Motor neuron (in vitro differentiated cells): ENCODE results near the gene PRAMEF15. TPM values are rescaled to one million over a fixed set of nuclear protein-coding genes. Genes with fewer than 3 reads are reported as not detected.
A peak's percentile ranks its signal among the peaks of the same experiment; 100 is the strongest.
"Not testable (repeated sequence)": the region's sequence is repeated elsewhere in the genome, so short reads cannot be mapped to it uniquely, and the experiment has no call there.

Source experiments
- ATAC-seq, 8 experiments: fragments of 200-7000 bp; cut with Tn5 transposase; replicated peaks in 6 of 8; 2 replicates each; pipeline ENCODE4 v1.8.0; 2021; ENCODE audit warnings: mild to moderate bottlenecking in 8 of 8, moderate library complexity in 8 of 8
- H3K27ac ChIP-seq, 2 donors: fragments of 250-450 bp; sonication (Bioruptor Pico); 2 replicates each; pipeline ENCODE4 v1.9.0; 2021; ENCODE audit warnings: antibody characterized with exemption in 2 of 2, mild to moderate bottlenecking in 2 of 2, moderate library complexity in 1 of 2
- H3K4me1 ChIP-seq, 2 donors: fragments of 250-450 bp; sonication (Bioruptor Pico); replicated peaks in 1 of 2; 2 replicates each; pipeline ENCODE4 v1.6.1; 2021; ENCODE audit warnings: antibody characterized with exemption in 2 of 2, mild to moderate bottlenecking in 2 of 2, moderate library complexity in 1 of 2
- H3K4me3 ChIP-seq, 5 donors: fragments of 250-450 bp; sonication (Bioruptor Pico); 2 replicates each; pipeline ENCODE4 v1.9.0; 2021; ENCODE audit warnings: antibody characterized with exemption in 5 of 5, mild to moderate bottlenecking in 5 of 5, moderate library complexity in 4 of 5
- WGBS, 10 experiments: fragments of 450-650 bp; shearing (Covaris generic); methylation state at CpG; one replicate each; pipeline ENCODE4 v1.0.0; 2022; 5-methylcytosine and 5-hydroxymethylcytosine counted together
- in situ Hi-C, 9 experiments: fragments of 400-800 bp; cut with MboI; loops; one replicate each; pipeline ENCODE4 v1.15.0; 2021; ENCODE audit warnings: low sequenced_read_pairs in 9 of 9, low pct_unique_long_range_greater_than_20kb in 2 of 9; ENCODE audit not compliant: unreplicated experiment in 9 of 9
- total RNA-seq, 8 experiments: library from RNA; unstranded; fragments of 300-600 nt; gene quantifications; 2 replicates each; pipeline versions ENCODE4 v1.2.3 to v1.2.4, GENCODE V29; 2022

Gene PRAMEF15
- under 1 TPM in 2 of 8 experiments, not detected in 6; 0.13 to 0.19 TPM for total RNA-seq

GRCh38 chr1:13315281-13315680 is at the start of gene PRAMEF15:
Gene PRAMEF15 (plus strand): TSS chr1:13315581. CDS start chr1:13318408, 2,827 bp downstream.
- H3K27ac ChIP-seq, H3K4me1 ChIP-seq, ATAC-seq, H3K4me3 ChIP-seq, in situ Hi-C loops: not testable (repeated sequence)
- WGBS, 10 experiments: 0% methylated on average over 1 of the region's 4 CpGs; no CpG with 5 or more reads in 9 of the 10 experiments

GRCh38 chr1:13277016-13277415 is 38.4 kb upstream of the PRAMEF15 start:
- ATAC-seq: peak in 1 of 8 experiments; percentile 54
- WGBS, 10 experiments: no CpG with 5 or more reads among the region's 6 CpGs
- in situ Hi-C loops, H3K4me3 ChIP-seq, H3K4me1 ChIP-seq, H3K27ac ChIP-seq: not testable (repeated sequence)

GRCh38 chr1:13279617-13280016 is 35.8 kb upstream of the PRAMEF15 start:
- 0% methylated on average over 1 of the region's 3 CpGs; no CpG with 5 or more reads in 9 of the 10 experiments for WGBS, 10 experiments
- ATAC-seq: peak in 2 of 8 experiments; percentile 25 to 29
- H3K4me1 ChIP-seq, H3K4me3 ChIP-seq, in situ Hi-C loops, H3K27ac ChIP-seq: not testable (repeated sequence)

GRCh38 chr1:13285037-13285436 is 30.3 kb upstream of the PRAMEF15 start, which contains the start of gene PRAMEF8:
Gene PRAMEF8 (minus strand): TSS chr1:13285137. CDS start chr1:13284091, 1,046 bp downstream.
- H3K4me3 ChIP-seq, H3K27ac ChIP-seq, H3K4me1 ChIP-seq, ATAC-seq, in situ Hi-C loops: not testable (repeated sequence)
- no CpG with 5 or more reads among the region's 1 CpG for WGBS, 10 experiments

- H3K27ac ChIP-seq, ATAC-seq, in situ Hi-C loops, H3K4me1 ChIP-seq, H3K4me3 ChIP-seq: not testable (repeated sequence)
- WGBS, 10 experiments: no CpG with 5 or more reads among the region's 3 CpGs
Observed at GRCh38 chr1:13289030-13289429, 26.4 kb upstream of the PRAMEF15 start.

GRCh38 chr1:13297216-13297931 is 18.0 kb upstream of the PRAMEF15 start:
- ATAC-seq, H3K4me3 ChIP-seq, H3K27ac ChIP-seq, H3K4me1 ChIP-seq, in situ Hi-C loops: not testable (repeated sequence)
- WGBS, 10 experiments: no CpG with 5 or more reads among the region's 5 CpGs

GRCh38 chr1:13298699-13299098 is 16.7 kb upstream of the PRAMEF15 start:
- H3K4me3 ChIP-seq, in situ Hi-C loops, ATAC-seq, H3K27ac ChIP-seq, H3K4me1 ChIP-seq: not testable (repeated sequence)
- WGBS, 10 experiments: no CpG with 5 or more reads among the region's 27 CpGs

- H3K27ac ChIP-seq, ATAC-seq, in situ Hi-C loops, H3K4me3 ChIP-seq, H3K4me1 ChIP-seq: not testable (repeated sequence)
Observed at GRCh38 chr1:13302197-13302596, 13.2 kb upstream of the PRAMEF15 start.

- H3K4me3 ChIP-seq, ATAC-seq, H3K27ac ChIP-seq, in situ Hi-C loops, H3K4me1 ChIP-seq: not testable (repeated sequence)
- WGBS, 10 experiments: no CpG with 5 or more reads among the region's 1 CpG
Observed at GRCh38 chr1:13303239-13303638, 12.1 kb upstream of the PRAMEF15 start, which contains the start of gene PRAMEF33. Gene PRAMEF33 (plus strand): TSS chr1:13303539. CDS start chr1:13305955, 2,416 bp downstream.

GRCh38 chr1:13342496-13342895 is 27.1 kb downstream of the PRAMEF15 start:
- not testable (repeated sequence) for ATAC-seq

GRCh38 chr1:13347034-13347433 is 31.7 kb downstream of the PRAMEF15 start, which contains the start of gene PRAMEF14:
Gene PRAMEF14 (minus strand): TSS chr1:13347134. CDS start chr1:13345314, 1,820 bp downstream.
- H3K27ac ChIP-seq, H3K4me3 ChIP-seq, H3K4me1 ChIP-seq, in situ Hi-C loops, ATAC-seq: not testable (repeated sequence)
- WGBS, 10 experiments: no CpG with 5 or more reads among the region's 7 CpGs

More at GRCh38 chr1:13342496-13342895, 27.1 kb downstream of the PRAMEF15 start:
- H3K4me1 ChIP-seq, in situ Hi-C loops, H3K27ac ChIP-seq, H3K4me3 ChIP-seq: not testable (repeated sequence)
- WGBS, 10 experiments: 20% methylated on average over 1 of the region's 8 CpGs; no CpG with 5 or more reads in 9 of the 10 experiments

GRCh38 chr1:13353476-13353875 is 38.1 kb downstream of the PRAMEF15 start:
- WGBS, 10 experiments: 40 to 80% methylated on average over 2 of the region's 8 CpGs; no CpG with 5 or more reads in 8 of the 10 experiments
- H3K27ac ChIP-seq, ATAC-seq, H3K4me1 ChIP-seq, H3K4me3 ChIP-seq, in situ Hi-C loops: not testable (repeated sequence)

GRCh38 chr1:13354475-13354874 is 39.1 kb downstream of the PRAMEF15 start:
- H3K4me3 ChIP-seq, in situ Hi-C loops, H3K4me1 ChIP-seq, H3K27ac ChIP-seq: not testable (repeated sequence)
- no CpG with 5 or more reads among the region's 9 CpGs for WGBS, 10 experiments
- peak in 1 of 8 experiments; percentile 39 for ATAC-seq

GRCh38 chr1:13356774-13357173 is 41.4 kb downstream of the PRAMEF15 start:
- H3K4me1 ChIP-seq, H3K27ac ChIP-seq, in situ Hi-C loops, ATAC-seq, H3K4me3 ChIP-seq: not testable (repeated sequence)
- 0 to 27% (median 3%) methylated on average over 1 to 4 of the region's 5 CpGs; no CpG with 5 or more reads in 7 of the 10 experiments for WGBS, 10 experiments
